ENCODE data around the gene YEATS2.

- TF ChIP-seq CHD1 (IDR thresholded peaks at IDR 0.05; ENCODE audit: low read depth, low read length): no peak
- no peak for TF ChIP-seq CTCF (conservative IDR thresholded peaks at IDR 0.05; ENCODE audit: low read depth, low read length)
- TF ChIP-seq RFX5 (IDR thresholded peaks at IDR 0.05; ENCODE audit: low read depth, low read length): no peak
- TF ChIP-seq SMC3 (IDR thresholded peaks at IDR 0.05; ENCODE audit: low read depth, low read length): no peak
- no peak for TF ChIP-seq ELK1 (IDR thresholded peaks at IDR 0.05; ENCODE audit: borderline replicate concordance, low read depth, low read length)
- TF ChIP-seq RAD21 (IDR thresholded peaks at IDR 0.05; ENCODE audit: low read length): no peak
- TF ChIP-seq MXI1 (IDR thresholded peaks at IDR 0.05; ENCODE audit: borderline replicate concordance, low read depth, low read length): no peak
- TF ChIP-seq POLR2A (IDR thresholded peaks at IDR 0.05; ENCODE audit: low read depth, low read length): no peak
- no peak for TF ChIP-seq MAFK (IDR thresholded peaks at IDR 0.05; ENCODE audit: low read depth, low read length)
- no peak for TF ChIP-seq CEBPB (IDR thresholded peaks at IDR 0.05; ENCODE audit: low read depth, low read length)
- no peak for TF ChIP-seq USF2 (IDR thresholded peaks at IDR 0.05; ENCODE audit: low read depth, low read length)
- TF ChIP-seq BHLHE40 (IDR thresholded peaks at IDR 0.05; ENCODE audit: low read depth, low read length): no peak
Observed at GRCh38 chr3:183781246-183781645, 83.6 kb downstream of the YEATS2 start.

Data from IMR-90 (cell line).